ENCODE data around the gene CCDC183.
"Not testable (repeated sequence)": the region's sequence is repeated elsewhere in the genome, so short reads cannot be mapped to it uniquely, and the experiment has no call there.

The CCDC183 gene

GRCh38 chr9:136796238-136796774 is at the start of gene CCDC183:
CCDC183 (plus strand) TSS chr9:136796338; CDS start chr9:136796398, 60 bp downstream.
- DNase-seq (ENCODE audit: extremely low read depth in 1 of 2, low read depth in 1 of 2), result no peak

GRCh38 chr9:136746621-136747020 is 49.5 kb upstream of the CCDC183 start:
- no peak for DNase-seq (ENCODE audit: extremely low read depth in 1 of 2, low read depth in 1 of 2)

GRCh38 chr9:136747161-136748060 is 48.7 kb upstream of the CCDC183 start:
- DNase-seq (ENCODE audit: extremely low read depth in 1 of 2, low read depth in 1 of 2), result no peak

GRCh38 chr9:136748201-136748600 is 47.9 kb upstream of the CCDC183 start, which contains the start of gene LCN6:
LCN6 (minus strand) TSS chr9:136748525; CDS start chr9:136748483, 42 bp downstream.
- no peak for DNase-seq (ENCODE audit: extremely low read depth in 1 of 2, low read depth in 1 of 2)

DNA sequence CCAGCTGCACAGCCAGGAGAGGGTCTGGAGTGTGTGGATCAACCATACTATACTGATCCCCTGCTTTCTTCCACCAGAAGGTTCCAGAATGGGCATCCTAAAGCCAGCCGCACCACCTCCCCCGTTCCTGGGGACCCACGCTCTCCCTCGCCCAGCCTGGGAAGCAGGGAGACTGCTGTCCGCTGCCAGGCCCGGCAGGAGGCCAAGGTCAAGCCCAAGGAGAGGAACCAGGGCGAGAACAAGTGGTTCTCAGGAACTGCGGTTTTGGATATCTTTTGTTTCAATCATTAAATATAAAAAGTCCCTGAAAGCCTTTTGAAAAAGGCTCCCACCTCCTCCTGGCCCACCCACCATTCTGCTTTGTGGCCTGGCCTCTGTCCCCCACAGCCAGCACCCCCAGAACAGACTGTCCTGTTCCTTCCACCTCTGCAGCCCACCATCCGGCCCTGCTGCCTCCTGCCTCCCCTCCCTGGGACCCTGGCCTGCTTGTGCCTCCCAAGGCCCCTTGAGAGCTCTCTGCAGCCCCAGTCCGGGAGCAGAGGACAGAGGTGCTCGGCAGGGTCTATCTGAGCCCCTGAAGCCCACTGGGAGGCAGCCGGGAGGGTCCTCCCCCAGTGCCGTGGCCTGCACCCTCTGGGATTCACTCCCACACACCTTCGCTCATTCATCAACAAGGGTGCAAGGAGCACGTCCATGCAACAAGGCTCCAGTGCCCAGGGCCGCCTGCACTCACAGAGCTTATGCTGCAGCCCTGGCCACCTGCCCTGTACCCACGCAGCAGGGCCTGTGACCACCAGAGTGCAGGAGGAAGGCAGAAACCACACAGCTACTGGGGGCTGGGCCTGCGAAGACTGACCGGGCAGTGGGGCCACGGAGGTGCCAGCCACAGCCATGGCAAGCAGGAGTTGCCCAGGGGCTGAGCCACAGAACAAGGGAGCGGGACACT is 47.2 kb upstream of the CCDC183 start:
- no peak for DNase-seq (ENCODE audit: extremely low read depth in 1 of 2, low read depth in 1 of 2)

DNA sequence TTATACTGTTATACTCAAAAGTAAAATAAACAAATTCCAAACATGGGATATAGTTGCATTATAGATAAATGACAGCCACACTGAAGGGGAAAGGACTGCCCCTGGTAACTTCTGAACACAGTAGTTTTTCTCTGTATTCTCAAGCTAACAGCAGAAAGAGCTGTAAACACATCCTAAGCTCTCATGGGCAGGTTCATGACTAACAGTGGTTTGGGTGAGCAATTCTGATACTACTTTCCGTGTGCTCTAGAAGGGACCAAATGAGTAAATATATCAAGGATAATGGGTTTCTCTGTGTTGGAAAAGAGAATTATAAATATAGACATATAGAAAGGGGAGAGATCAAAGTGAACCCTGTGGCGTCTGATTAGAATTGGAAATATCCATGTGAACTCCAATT is 45.6 kb upstream of the CCDC183 start:
- no peak for DNase-seq (ENCODE audit: extremely low read depth in 1 of 2, low read depth in 1 of 2)

DNA sequence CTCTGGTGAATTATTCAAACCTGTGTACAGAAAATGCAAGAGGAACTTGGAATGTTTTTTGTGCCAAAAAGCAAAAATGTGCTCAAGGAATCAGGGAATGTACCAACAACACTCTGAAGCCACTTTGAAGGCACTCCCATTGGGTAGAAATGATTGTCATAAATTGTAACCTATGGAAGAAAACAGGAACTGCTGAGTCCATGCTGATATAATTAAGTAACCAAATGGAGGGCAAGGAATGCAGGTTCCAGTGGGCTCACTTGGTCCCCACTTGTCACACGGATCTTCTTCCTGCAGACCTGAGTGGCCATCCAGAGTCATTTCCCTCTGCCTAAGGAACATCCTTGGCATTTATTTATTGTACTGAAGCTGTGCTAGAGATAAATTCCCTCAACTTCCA is 44.9 kb upstream of the CCDC183 start:
- no peak for DNase-seq (ENCODE audit: extremely low read depth in 1 of 2, low read depth in 1 of 2)

DNA sequence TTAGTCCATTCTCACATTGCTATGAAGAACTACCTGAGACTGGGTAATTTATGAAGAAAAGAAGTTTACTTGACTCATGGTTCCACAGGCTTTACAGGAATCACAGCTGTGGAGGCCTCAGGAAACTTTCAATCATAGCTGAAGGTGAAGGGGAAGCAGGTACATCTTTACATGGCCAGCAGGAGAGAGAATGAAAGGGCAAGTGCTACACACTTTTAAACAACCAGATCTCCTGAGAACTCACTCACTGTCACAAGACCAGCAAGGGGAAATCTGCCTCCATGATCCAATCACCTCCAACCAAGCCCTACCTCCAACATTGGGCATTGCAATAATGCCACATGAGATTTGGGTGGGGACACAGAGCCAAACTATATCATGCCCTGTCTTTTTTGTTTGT is 44.3 kb upstream of the CCDC183 start:
- DNase-seq (ENCODE audit: extremely low read depth in 1 of 2, low read depth in 1 of 2), result no peak

GRCh38 chr9:136753371-136754058 is 42.6 kb upstream of the CCDC183 start:
- DNase-seq (ENCODE audit: extremely low read depth in 1 of 2, low read depth in 1 of 2), result no peak

DNA sequence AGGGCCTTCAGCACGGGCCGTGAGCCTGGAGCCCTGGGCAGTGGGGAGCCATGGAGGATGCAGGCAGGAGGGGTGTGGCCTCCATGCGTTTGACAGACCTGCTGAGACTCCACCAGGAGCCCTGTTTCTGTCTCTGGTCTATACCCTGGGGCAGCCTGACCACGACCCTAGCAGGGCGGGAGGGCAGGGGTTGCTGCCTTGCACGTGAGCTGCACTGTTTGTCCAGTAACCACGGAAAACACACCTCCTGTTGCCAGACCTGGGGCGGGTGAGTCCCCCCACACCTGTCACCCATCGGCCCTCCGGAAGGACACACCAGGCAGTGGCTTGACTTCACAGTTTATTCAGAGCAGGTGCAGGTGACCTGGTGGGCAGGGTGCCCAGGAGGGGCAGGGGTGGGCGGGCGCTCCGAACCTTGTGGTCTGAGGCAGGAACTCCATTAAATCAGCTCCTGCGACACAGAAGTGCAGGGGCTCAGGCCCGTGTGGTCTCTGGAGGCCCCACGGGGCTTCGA is 42.0 kb upstream of the CCDC183 start:
- no peak for DNase-seq (ENCODE audit: extremely low read depth in 1 of 2, low read depth in 1 of 2)

- DNase-seq (ENCODE audit: extremely low read depth in 1 of 2, low read depth in 1 of 2), result no peak
These were observed 41.4 kb upstream of the CCDC183 start for GRCh38 chr9:136754626-136755301.

DNA sequence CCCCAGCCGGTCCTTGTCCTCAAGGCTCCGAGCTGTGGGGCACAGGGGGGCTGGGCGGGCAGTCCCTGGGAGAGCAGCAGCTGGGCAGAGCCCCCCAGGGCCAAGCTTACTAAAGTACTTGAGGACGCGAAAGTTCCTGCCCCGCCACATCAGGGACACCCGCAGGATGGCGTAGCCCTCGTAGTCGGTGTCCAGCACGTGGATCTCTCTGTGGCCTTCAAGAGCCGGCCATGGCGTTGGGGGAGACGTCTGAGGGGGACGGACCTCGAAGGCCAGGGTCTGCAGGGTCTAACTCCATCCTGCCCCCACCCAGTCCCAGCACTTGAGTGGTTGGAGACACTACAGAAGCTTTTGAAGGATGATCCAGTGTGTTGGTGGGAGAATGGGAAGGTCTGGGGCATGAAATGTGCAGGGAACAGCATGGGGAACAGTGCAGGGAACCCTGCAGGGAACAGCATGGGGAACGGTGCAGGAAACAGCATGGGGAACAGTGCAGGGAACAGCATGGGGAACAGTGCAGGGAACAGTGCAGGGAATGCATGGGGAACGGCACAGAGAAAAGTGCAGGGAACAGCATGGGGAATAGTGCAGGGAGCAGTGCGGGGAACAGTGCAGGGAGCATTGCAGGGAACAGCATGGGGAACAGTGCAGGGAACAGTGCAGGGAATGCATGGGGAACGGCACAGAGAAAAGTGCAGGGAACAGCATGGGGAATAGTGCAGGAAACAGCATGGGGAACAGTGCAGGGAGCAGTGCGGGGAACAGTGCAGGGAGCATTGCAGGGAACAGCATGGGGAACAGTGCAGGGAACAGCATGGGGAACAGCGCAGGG is 40.6 kb upstream of the CCDC183 start:
- not testable (repeated sequence) for DNase-seq (ENCODE audit: extremely low read depth in 1 of 2, low read depth in 1 of 2)

DNA sequence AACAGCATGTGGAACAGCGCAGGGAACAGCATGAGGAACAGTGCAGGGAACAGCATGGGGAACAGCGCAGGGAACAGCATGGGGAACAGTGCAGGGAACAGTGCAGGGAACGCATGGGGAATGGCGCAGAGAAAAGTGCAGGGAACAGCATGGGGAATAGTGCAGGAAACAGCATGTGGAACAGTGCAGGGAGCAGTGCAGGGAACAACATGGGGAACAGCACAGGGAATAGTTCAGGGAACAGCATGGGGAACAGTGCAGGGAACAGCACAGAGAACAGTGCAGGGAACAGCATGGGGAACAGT is 40.1 kb upstream of the CCDC183 start:
- no peak for DNase-seq (ENCODE audit: extremely low read depth in 1 of 2, low read depth in 1 of 2)

DNA sequence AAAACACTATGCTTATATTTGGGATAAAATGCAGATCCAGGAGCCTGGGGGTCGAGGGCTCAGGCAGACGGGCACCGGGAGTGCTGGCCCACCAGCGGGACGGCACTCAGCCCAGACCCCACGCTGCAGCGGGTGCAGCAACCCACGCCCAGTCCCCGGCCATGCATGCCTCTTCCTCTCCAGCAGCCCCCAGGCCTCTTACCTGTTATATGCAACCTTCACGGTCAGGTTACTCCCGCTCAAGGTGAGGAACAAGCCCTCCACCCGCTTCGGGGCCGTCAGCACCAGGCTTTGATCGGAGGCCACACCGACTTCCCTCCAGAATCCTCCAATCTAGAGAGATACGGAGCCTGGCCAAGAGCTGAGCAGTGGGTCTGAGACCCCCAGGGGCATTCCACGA is 39.3 kb upstream of the CCDC183 start:
- DNase-seq (ENCODE audit: extremely low read depth in 1 of 2, low read depth in 1 of 2), result no peak

DNA sequence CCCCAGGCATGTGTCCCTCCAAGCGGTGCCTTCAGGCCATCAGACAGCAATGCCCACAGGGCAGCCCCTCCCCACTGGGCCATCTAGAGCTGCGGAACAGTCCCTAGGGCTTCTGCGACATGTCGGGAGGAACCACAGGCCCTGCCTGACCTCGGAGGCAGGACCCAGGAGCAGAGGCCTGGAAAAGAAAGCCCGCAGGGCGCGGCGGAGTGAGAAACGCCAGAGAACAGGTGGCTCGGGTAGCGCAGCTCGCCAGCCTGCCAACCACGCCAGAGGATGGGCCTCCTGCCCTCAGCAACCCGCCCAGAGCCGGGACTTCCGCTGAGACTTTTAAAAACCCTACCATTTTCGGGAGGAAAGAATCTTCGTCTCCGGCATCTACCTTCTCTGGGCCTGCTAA is 38.8 kb upstream of the CCDC183 start:
- DNase-seq (ENCODE audit: extremely low read depth in 1 of 2, low read depth in 1 of 2), result no peak

GRCh38 chr9:136757751-136758140 is 38.4 kb upstream of the CCDC183 start:
- DNase-seq (ENCODE audit: extremely low read depth in 1 of 2, low read depth in 1 of 2), result no peak

DNA sequence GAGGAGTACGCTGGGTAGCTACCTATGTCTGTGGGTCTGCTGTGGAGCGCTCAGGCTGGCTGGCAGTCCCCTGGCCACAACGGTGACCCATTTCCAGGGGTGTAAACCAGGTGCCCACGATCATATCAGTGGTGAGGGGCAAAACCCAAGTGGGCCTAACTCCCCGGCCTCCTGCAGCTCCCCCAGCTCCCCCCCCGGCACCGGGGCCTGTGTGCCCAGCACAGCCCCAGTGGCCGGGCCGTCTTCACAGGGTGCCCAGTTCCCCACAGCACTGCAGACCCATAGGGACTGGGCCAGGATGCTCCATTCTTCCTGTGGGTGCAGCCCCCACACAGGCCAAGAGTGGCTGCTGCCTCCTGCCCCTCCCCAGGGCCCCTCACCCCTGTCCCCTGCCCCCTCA is 37.1 kb upstream of the CCDC183 start:
- DNase-seq (ENCODE audit: extremely low read depth in 1 of 2, low read depth in 1 of 2), result no peak

DNA sequence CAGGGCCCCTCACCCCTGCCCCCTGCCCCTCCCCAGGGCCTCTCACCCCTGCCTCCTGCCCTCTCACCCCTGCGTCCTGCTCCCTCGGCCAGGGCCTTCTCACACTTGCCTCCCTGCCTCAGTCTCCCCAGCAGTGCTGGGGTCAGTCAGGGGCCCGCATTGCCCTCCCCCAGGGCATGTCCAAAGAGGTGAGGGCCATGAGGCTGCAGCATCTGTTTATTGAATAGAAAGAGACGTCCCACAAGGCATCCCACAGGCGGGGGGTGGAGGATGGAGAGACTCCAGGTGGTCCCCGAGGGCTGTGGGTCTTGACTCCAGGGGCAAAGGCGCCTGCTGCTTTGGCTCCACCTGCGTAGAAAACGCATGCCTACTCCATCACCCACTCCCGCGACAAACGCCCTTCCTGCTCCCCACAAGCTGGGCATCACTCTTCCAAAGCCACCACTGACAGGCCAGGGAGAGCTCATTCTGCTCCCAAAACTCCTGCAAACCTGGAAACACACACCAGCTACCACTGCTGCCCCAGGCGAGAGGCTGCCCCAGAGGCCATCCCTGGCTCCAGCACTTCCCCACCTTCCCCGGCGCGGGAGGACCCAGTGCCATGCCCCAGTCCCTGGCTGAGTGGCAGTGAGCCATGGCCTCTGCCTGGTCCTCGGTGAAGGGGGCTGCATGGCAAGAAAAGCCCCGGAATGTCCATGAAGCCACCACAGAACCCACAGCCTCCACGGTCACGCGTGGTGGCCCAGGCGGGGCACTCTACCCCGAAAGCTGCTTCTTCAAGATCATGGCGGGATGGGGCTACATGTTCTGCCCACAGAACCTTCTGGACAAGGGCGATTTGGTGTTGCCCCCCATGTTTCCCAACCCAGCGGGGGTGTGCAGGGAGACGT is 36.5 kb upstream of the CCDC183 start:
- no peak for DNase-seq (ENCODE audit: extremely low read depth in 1 of 2, low read depth in 1 of 2)
